RWPE1 (cell line): ENCODE results near the gene FAM199X.
"Not testable (repeated sequence)": the region's sequence is repeated elsewhere in the genome, so short reads cannot be mapped to it uniquely, and the experiment has no call there.

Source experiments
- CTCF ChIA-PET: fragments of 350-600 bp; sonication (Branson Sonifier 250); formaldehyde crosslinking; extraction: SDS; loops from one replicate; lab custom pipeline; 2021; lab: Yijun Ruan, JAX
- POLR2A ChIA-PET: fragments of 400-600 bp; formaldehyde crosslinking; extraction: SDS; loops from one replicate; lab custom pipeline; 2020; ENCODE audit warnings: antibody characterized with exemption; ENCODE audit not compliant: low non-redundant PET; lab: Yijun Ruan, JAX
- DNase-seq: peaks from one replicate; pipeline ENCODE4 v3.0.0; 2012; ENCODE audit warnings: low spot score
- H3K27ac ChIP-seq: fragments of 450-650 bp; 2 replicates; pipeline ENCODE4 v1.5.1; 2017
- CTCF ChIP-seq: fragments of 450-650 bp; conservative IDR thresholded peaks from 2 replicates; pipeline ENCODE4 v1.5.1; 2017; ENCODE audit warnings: low read depth, mild to moderate bottlenecking

The FAM199X gene

GRCh38 chrX:104205548-104205947 lies 39.3 kb downstream of the FAM199X start:
- ChIA-PET POLR2A (no interaction called here), CTCF (interaction anchor here (1.4 kb wide), 1 partner anchor 10 kb away, joined by 3 read pairs; no protein-coding TSS in a partner anchor)
- TF ChIP-seq CTCF, result no peak

GRCh38 chrX:104211187-104211586 lies 44.9 kb downstream of the FAM199X start:
- no peak for DNase-seq
- ChIA-PET CTCF (interaction anchor here (0.7 kb wide), 1 partner anchor 712 kb away, joined by 3 read pairs; no protein-coding TSS in a partner anchor), POLR2A (no interaction called here)
- no peak for TF ChIP-seq CTCF
- H3K27ac ChIP-seq, result no peak overlapping the region

More at GRCh38 chrX:104205548-104205947, 39.3 kb downstream of the FAM199X start:
- H3K27ac ChIP-seq, result no peak overlapping the region
- no peak for DNase-seq

GRCh38 chrX:104230060-104230459 lies 63.8 kb downstream of the FAM199X start:
- POLR2A ChIA-PET, CTCF ChIA-PET, H3K27ac ChIP-seq, DNase-seq: not testable (repeated sequence)
